NOMO-1 treated with DMSO at 0.1 percent for 48 hours (cell line): ENCODE results near the gene IARS1.

Experiments
- DNase-seq: peaks from one replicate; lab custom pipeline; 2025; ENCODE audit not compliant: unreplicated experiment; lab: John Stamatoyannopoulos, UW

The IARS1 gene

GRCh38 chr9:92245005-92245797 lies 48.3 kb downstream of the IARS1 start:
- DNase-seq = no peak
